HCT116 (cell line): ENCODE results near the gene TMEM60. TPM values are rescaled to one million over a fixed set of nuclear protein-coding genes. Genes with fewer than 3 reads are reported as not detected.

Experiments used
- ATAC-seq: fragments of 200-7000 bp; cut with Tn5 transposase; 2 replicates; pipeline ENCODE4 v1.9.1; 2020; ENCODE audit warnings: mild to moderate bottlenecking, moderate library complexity
- BruUV-seq: library from RNA; stranded (reverse); fragments of 400-500 nt; replicated peaks from 2 replicates; lab custom pipeline; 2021; lab: Mats Ljungman, UMichigan
- CTCF ChIA-PET: fragments of 300-600 bp; sonication (Branson Sonifier 250); formaldehyde crosslinking; loops from one replicate; lab custom pipeline; 2021; ENCODE audit warnings: antibody characterized with exemption; lab: Charles Lee
- POLR2A ChIA-PET: fragments of 300-600, 350-600 bp; sonication (Branson Sonifier 250); formaldehyde crosslinking; loops from one replicate; lab custom pipeline; 2021; ENCODE audit warnings: antibody characterized with exemption; lab: Charles Lee
- RAD21 ChIA-PET, 2 experiments: fragments of 300-600 bp; sonication (Branson Sonifier 250); formaldehyde crosslinking; loops; one replicate each; lab custom pipeline; 2023; ENCODE audit warnings: low total read pairs in 2 of 2; ENCODE audit not compliant: uncharacterized antibody in 2 of 2, unreplicated experiment in 2 of 2, low non-redundant PET in 1 of 2; lab: Charles Lee
- DNase-seq: peaks from one replicate; pipeline ENCODE4 v3.0.0-alpha.2; 2010; ENCODE audit warnings: low read depth, low spot score
- H2AFZ ChIP-seq: fragments of 200-600 bp; shearing (Covaris generic), sonication (generic); 2 replicates; pipeline ENCODE4 v1.6.1; 2017; ENCODE audit warnings: low read depth, mixed run types, mixed read lengths, antibody characterized with exemption, low read length; ENCODE audit not compliant: poor library complexity, severe bottlenecking
- H3K27ac ChIP-seq: 2 replicates; pipeline ENCODE4 v1.5.1; 2012; ENCODE audit warnings: low read depth, low read length
- H3K27me3 ChIP-seq: fragments of 200-600 bp; sonication (generic); 2 replicates; pipeline ENCODE4 v1.6.1; 2016; ENCODE audit warnings: mixed run types, low read length, mixed read lengths; ENCODE audit not compliant: insufficient read depth
- H3K36me3 ChIP-seq, 2 experiments: fragments of 200-500 bp in 1 of 2; fragments of 200-600 bp in 1 of 2; sonication (Bioruptor generic) in 1 of 2; sonication (generic) in 1 of 2; 2 replicates each; pipeline versions ENCODE4 v1.5.1 to v1.6.1; 2014 to 2016; ENCODE audit warnings: low read length in 2 of 2, inconsistent platforms in 1 of 2, mixed read lengths in 1 of 2, mixed run types in 1 of 2; ENCODE audit not compliant: insufficient read depth in 2 of 2, control insufficient read depth in 1 of 2
- H3K4me1 ChIP-seq, 2 experiments: fragments of 200-600 bp in 1 of 2; sonication (generic) in 1 of 2; 2 replicates each; pipeline versions ENCODE4 v1.5.1 to v1.6.1; 2012 to 2017; ENCODE audit warnings: low read length in 2 of 2, inconsistent platforms in 1 of 2, mild to moderate bottlenecking in 1 of 2, mixed read lengths in 1 of 2, mixed run types in 1 of 2, moderate library complexity in 1 of 2; ENCODE audit not compliant: insufficient read depth in 2 of 2, control insufficient read depth in 1 of 2
- H3K4me2 ChIP-seq: fragments of 200-600 bp; sonication (generic); 2 replicates; pipeline ENCODE4 v1.6.1; 2017; ENCODE audit warnings: mixed run types, low read length, mixed read lengths
- H3K4me3 ChIP-seq, 2 experiments: fragments of 200-600 bp in 1 of 2; sonication (generic) in 1 of 2; replicated peaks in 1 of 2; 2 replicates each; pipeline ENCODE4 v1.5.1; 2011 to 2016; ENCODE audit warnings: low read length in 2 of 2, control low read depth in 1 of 2, low read depth in 1 of 2, mild to moderate bottlenecking in 1 of 2, mixed read lengths in 1 of 2, mixed run types in 1 of 2
- H3K79me2 ChIP-seq: fragments of 200-600 bp; sonication (generic); 2 replicates; pipeline ENCODE4 v1.6.1; 2017; ENCODE audit warnings: mild to moderate bottlenecking, mixed run types, low read length, moderate library complexity, mixed read lengths; ENCODE audit not compliant: insufficient read depth
- H3K9ac ChIP-seq: fragments of 200-600 bp; sonication (generic); 2 replicates; pipeline ENCODE4 v1.6.1; 2016; ENCODE audit warnings: low read length, mixed read lengths
- H3K9me2 ChIP-seq: fragments of 200-600 bp; sonication (generic), shearing (Covaris generic); 2 replicates; pipeline ENCODE4 v1.6.1; 2017; ENCODE audit warnings: mixed run types, mild to moderate bottlenecking, moderate library complexity; ENCODE audit not compliant: insufficient read depth
- H3K9me3 ChIP-seq, 2 experiments: fragments of 200-500 bp in 1 of 2; fragments of 200-600 bp in 1 of 2; sonication (Bioruptor generic) in 1 of 2; sonication (generic) in 1 of 2; 2 replicates each; pipeline ENCODE4 v1.6.1; 2014 to 2017; ENCODE audit warnings: low read length in 2 of 2, mixed read lengths in 2 of 2, inconsistent platforms in 1 of 2, low read depth in 1 of 2, mild to moderate bottlenecking in 1 of 2, mixed run types in 1 of 2, moderate library complexity in 1 of 2; ENCODE audit not compliant: control insufficient read depth in 1 of 2, insufficient read depth in 1 of 2
- H4K20me1 ChIP-seq: fragments of 200-600 bp; sonication (generic), shearing (Covaris generic); 2 replicates; pipeline ENCODE4 v1.6.1; 2017; ENCODE audit warnings: mixed run types, mild to moderate bottlenecking, moderate library complexity; ENCODE audit not compliant: insufficient read depth
- ATF3 ChIP-seq: IDR thresholded peaks from 2 replicates; pipeline ENCODE4 v1.6.1; 2012
- CEBPB ChIP-seq: IDR thresholded peaks from 2 replicates; pipeline ENCODE4 v1.6.1; 2012; ENCODE audit warnings: low read depth
- CTCF ChIP-seq, 3 experiments: fragments of 200-600 bp in 1 of 3; sonication (generic) in 1 of 3; IDR thresholded peaks in 2 of 3; conservative IDR thresholded peaks in 1 of 3; 2 replicates each; pipeline ENCODE4 v1.5.1; 2012 to 2017; ENCODE audit warnings: low read depth in 2 of 3, low read length in 2 of 3, antibody characterized with exemption in 1 of 3, borderline replicate concordance in 1 of 3, control low read depth in 1 of 3, mild to moderate bottlenecking in 1 of 3, mixed read lengths in 1 of 3, mixed run types in 1 of 3, moderate library complexity in 1 of 3; ENCODE audit not compliant: insufficient read depth in 1 of 3
- EGR1 ChIP-seq: IDR thresholded peaks from 2 replicates; pipeline ENCODE4 v1.6.1; 2012; ENCODE audit warnings: low read depth
- POLR2AphosphoS5 ChIP-seq: IDR thresholded peaks from 2 replicates; pipeline ENCODE4 v1.6.1; 2011; ENCODE audit warnings: mild to moderate bottlenecking, low read depth, low read length, moderate library complexity
- RAD21 ChIP-seq: IDR thresholded peaks from 2 replicates; pipeline ENCODE4 v1.6.1; 2012; ENCODE audit warnings: low read depth, mild to moderate bottlenecking
- SIN3A ChIP-seq: IDR thresholded peaks from 2 replicates; pipeline ENCODE4 v1.6.1; 2012; ENCODE audit warnings: low read depth
- TCF7L2 ChIP-seq: IDR thresholded peaks from 2 replicates; pipeline ENCODE4 v1.7.0; 2011; ENCODE audit warnings: borderline replicate concordance, inconsistent platforms; ENCODE audit not compliant: insufficient read depth, insufficient read length; ENCODE audit errors: extremely low read depth
- ZFX ChIP-seq: fragments of 450-650 bp; IDR thresholded peaks from 2 replicates; pipeline ENCODE4 v1.6.1; 2017
- intact Hi-C: fragments of 100-400 bp; cut with micrococcal nuclease; formaldehyde crosslinking; loops from 2 replicates; pipeline ENCODE4 v1.10.0; 2022
- total RNA-seq: library from RNA; stranded (reverse); gene quantifications from one replicate; pipeline ENCODE4 v1.2.1, GENCODE V29; 2021; ENCODE audit not compliant: unreplicated experiment
- TF ChIP-seq, protein P1 (sequence below): IDR thresholded peaks from 2 replicates; pipeline ENCODE4 v1.6.1; 2012
- TF ChIP-seq, protein P2 (sequence below): IDR thresholded peaks from 2 replicates; pipeline ENCODE4 v1.6.1; 2012; ENCODE audit warnings: low read depth

The TMEM60 gene
- total RNA-seq, 1 experiment from 2014 or later: 10.3 TPM

GRCh38 chr7:77831953-77832352, 33.7 kb upstream of the TMEM60 start:
- Histone ChIP-seq H3K4me1 (peaks cover 13 to 18% of the 10 kb centered on the region in 2 experiments), H3K9me3 (no peaks in the 10 kb centered on the region), H3K4me2 (no peak overlapping the region), H4K20me1 (no peaks in the 10 kb centered on the region), H2AFZ (no peak overlapping the region), H3K4me3 (no peak overlapping the region)
- intact Hi-C loops: no loop called here
- POLR2A ChIA-PET: no interaction called here
- TF ChIP-seq POLR2AphosphoS5 (no peak), ZFX (no peak), SIN3A (no peak), RAD21 (no peak), CTCF (IDR thresholded peaks at IDR 0.05 in 2 of 3, conservative IDR thresholded peaks at IDR 0.05 in 1 of 3; ENCODE audit: borderline replicate concordance in 1 of 3, insufficient read depth in 1 of 3, low read depth in 2 of 3, low read length in 2 of 3) (no peak), EGR1 (no peak), CEBPB (no peak), ATF3 (no peak), TCF7L2 (no peak)
- TF ChIP-seq, protein P1, sequence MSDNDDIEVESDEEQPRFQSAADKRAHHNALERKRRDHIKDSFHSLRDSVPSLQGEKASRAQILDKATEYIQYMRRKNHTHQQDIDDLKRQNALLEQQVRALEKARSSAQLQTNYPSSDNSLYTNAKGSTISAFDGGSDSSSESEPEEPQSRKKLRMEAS: no peak
- TF ChIP-seq, protein P2, sequence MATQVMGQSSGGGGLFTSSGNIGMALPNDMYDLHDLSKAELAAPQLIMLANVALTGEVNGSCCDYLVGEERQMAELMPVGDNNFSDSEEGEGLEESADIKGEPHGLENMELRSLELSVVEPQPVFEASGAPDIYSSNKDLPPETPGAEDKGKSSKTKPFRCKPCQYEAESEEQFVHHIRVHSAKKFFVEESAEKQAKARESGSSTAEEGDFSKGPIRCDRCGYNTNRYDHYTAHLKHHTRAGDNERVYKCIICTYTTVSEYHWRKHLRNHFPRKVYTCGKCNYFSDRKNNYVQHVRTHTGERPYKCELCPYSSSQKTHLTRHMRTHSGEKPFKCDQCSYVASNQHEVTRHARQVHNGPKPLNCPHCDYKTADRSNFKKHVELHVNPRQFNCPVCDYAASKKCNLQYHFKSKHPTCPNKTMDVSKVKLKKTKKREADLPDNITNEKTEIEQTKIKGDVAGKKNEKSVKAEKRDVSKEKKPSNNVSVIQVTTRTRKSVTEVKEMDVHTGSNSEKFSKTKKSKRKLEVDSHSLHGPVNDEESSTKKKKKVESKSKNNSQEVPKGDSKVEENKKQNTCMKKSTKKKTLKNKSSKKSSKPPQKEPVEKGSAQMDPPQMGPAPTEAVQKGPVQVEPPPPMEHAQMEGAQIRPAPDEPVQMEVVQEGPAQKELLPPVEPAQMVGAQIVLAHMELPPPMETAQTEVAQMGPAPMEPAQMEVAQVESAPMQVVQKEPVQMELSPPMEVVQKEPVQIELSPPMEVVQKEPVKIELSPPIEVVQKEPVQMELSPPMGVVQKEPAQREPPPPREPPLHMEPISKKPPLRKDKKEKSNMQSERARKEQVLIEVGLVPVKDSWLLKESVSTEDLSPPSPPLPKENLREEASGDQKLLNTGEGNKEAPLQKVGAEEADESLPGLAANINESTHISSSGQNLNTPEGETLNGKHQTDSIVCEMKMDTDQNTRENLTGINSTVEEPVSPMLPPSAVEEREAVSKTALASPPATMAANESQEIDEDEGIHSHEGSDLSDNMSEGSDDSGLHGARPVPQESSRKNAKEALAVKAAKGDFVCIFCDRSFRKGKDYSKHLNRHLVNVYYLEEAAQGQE: no peak
- TF ChIP-seq, all 23 proteins: peak for 0
- no peak for ATAC-seq
- Histone ChIP-seq H3K27me3 (no peaks in the 10 kb centered on the region), H3K79me2 (peaks cover 5% of the 10 kb centered on the region), H3K9ac (no peak overlapping the region), H3K9me2 (no peaks in the 10 kb centered on the region), H3K36me3 (no peaks in the 10 kb centered on the region), H3K27ac (no peak overlapping the region)
- no TSS peak for BruUV-seq
- ChIA-PET RAD21 (no interaction called here), CTCF (no interaction called here)
- no peak for DNase-seq
